GM19043 (cell line): ENCODE measurements around the gene PYURF.

Experiments
- ATAC-seq: cut with Tn5 transposase; IDR thresholded peaks from one replicate; pipeline ENCODE4 v1.9.1; 2021; ENCODE audit warnings: low read depth; ENCODE audit not compliant: unreplicated experiment

Gene PYURF

DNA sequence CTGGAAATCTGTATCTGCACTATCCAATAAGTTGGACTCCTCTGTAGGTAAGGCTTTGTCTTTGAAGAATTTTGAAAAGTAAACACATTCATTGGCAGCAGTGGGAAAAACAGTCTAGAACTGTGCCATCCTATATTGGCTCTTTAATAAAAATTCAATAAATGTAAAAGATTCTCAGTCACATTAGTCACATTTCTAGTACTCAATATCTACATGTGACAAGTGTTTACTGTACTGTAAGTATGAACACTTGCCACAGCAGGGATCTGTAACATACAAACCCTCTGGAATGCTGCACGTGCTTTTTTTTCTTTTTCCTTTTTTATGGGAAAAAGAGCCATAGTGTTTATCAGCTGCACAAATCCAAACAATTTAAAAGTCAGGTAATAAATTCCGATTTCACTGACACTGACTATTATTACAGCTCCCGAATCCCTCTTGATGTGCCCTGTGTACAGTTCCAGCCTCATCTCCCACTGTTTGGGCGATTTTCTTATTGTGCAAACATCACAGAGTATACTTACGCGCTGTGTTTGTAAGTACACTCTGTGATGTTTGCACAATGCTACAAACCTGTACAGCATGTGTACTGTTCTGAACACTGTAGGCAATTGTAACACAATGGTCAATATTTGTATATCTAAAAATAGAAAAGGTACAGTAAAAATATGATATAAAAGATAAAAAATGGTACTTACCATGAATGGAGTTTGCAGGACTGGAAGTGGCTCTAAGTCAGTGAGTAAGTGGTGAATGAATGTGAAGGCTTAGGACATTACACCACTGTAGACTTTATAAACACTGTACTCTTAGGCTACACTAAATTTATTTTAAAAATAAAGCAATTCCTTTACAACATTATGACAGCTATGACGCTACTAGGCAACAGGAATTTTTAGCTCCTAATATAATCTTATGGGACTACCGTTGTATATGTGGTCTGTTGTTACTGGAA, 8.7 kb downstream of the PYURF start:
- no peak for ATAC-seq

DNA sequence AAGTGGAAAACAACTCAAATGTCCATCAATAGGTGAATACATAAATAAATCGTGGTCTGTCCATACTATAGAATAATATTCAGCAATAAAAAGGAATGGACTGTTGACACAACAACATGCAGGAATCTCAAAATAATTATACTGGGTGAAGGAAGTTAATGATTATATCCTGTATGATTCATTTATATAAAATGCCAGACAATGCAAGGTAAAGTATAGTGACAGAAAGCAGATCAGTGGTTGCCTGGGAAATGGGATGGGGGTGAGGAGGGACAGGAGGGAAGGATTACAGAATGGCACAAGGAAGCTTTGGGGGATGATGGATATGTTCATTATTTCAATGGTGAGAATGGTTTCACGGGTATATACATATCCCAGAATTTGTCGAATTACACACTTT, 12.3 kb downstream of the PYURF start:
- no peak for ATAC-seq

DNA sequence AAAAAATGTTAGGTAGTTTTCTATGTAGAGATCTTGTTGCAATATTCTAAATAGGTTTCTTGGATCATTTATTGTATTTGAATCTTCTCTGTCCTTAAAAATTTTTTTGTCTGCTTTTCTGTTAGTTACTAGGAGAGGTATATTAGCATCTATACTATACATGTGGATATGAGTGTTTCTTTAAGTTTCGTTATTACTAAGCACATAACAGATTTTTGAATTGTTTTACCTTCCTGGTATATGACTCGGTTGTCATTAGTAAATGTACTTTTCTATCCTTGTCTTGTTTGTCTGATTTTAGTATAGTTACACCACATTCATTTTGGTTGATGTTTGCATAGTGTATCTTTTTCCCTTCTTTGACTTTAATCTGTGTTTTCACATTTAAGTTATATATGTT, 20.2 kb downstream of the PYURF start:
- ATAC-seq = no peak

DNA sequence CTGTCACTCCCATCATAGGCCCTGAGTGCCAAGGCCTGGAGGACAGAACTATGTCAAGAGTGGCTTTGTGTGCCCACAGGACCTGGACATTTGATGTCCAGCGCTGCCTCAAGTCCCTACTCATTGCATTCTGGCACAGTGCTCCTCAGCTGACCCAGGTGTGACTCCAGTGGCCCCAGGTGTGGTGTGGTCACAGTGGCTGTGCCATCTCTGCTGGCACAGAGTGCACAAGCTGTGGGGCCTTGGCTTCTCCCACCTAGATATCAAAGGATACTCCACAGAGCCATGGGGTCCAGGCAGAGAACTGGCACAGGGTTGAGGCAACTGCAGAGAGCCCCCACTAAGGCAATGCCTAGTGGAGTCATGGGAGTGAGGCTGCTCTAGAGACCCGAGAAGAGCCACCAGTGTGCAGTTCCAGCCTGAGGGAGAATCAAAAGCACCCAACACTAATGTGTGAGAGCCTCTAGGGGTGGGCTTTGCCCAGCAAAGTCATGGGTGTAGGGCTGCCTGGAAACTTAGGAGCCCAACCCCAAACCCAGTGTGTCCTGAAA, 25.6 kb downstream of the PYURF start:
- no peak for ATAC-seq

DNA sequence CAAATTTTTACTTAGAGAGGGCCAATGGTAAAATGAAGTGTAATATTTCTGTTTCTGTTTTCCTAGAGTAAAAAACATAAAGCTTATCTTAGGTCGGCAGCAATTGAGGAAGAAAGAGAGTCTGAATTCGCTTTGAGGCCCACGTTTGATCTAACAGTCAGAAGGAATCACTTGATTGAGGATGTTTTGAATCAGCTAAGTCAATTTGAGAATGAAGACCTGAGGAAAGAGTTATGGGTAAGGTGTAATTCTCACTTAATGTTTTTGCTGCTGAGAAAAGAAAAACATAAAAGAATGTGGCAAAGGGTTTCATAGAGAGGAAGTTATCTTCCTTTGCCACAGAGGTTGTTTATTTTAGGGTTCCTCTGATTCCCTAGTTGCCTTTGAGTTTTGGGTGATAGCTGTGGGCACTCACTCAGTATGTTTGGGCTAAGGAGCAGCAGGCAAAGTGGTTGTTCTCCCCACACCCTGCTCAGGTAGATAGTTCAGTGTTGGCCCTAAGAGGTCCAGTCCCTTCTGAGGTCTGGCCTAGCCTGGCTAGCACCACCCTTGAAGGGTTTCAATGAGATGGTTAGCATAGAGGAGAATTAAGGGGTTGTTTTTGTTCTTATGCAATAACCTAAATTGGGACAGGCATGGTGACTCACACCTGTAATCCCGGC, 34.3 kb downstream of the PYURF start:
- ATAC-seq = no peak

DNA sequence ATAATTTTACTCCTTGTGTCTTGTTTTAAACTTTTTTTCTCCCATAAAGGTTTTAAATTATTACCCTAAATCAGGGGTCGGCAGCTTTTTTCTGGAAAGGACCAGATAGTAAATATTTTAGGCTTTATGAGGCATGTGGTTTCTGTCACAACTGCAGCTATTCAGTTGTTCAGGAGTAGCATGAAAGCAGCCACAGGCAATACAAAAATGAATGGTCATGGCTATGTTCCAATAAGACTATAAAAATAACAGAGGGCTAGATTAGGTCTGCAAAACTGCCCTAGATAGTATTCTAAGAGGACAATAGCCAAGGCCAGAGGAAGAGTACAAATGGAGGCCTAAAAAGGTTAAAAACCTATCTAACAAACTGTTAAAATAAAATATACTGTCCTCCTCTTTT, 42.0 kb downstream of the PYURF start:
- ATAC-seq = no peak

DNA sequence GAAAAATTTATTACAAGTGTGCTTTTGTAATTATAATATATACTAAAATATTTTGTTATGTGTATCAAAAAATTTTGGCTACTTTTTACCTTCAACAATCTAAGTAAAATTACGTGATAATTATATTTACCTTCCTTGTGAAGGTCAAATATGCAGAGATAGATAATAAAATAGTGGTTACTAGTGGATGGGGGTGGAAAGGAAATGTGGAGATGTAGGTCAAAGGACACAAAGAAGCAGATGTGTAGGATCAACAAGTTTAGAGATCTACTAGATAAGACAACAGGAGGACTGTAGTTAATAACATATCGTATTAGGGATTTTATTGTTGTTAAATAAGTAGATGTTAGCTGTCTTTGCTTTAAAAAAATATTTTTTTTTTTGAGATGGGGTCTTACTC, 45.3 kb downstream of the PYURF start:
- ATAC-seq = no peak

DNA sequence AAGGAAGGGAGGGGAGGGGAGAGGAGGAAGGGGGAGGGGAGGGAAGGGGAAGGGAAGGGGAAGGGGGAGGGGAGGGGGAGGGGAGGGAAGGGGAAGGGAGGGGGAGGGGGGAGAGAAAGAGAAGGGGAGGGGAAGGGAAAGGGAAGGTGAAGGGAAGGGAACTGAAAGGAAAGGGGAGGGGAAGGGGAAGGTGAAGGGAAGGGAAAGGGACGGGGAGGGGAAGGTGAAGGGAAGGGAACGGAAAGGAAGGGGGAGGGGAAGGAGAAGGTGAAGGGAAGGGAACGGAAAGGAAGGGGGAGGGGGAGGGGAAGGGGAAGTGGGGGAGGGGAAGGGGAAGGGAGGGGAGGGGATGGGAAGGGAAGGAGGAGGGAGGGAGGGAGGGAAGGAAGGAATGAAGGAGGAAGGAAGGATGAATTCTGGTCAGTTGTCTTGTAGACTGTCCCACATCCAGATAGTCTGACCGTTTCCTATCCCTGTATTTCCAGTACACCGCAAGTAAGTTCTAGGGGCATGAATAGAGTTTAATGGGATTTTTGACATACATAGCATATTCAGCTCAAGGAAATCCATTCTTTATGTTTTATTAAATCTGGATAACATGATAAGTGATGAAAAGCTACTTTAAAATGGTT, 46.2 kb downstream of the PYURF start:
- ATAC-seq = no peak
